AG09309 (cell line): Measurements from ENCODE around the gene FAM200B.
A peak's percentile ranks its signal among the peaks of the same experiment; 100 is the strongest.

ENCODE experiments used
- DNase-seq: peaks from one replicate; pipeline ENCODE4 v3.0.0-alpha.2; 2010; ENCODE audit warnings: low read depth
- H3K4me3 ChIP-seq: 2 replicates; pipeline ENCODE4 v1.5.1; 2011; ENCODE audit warnings: mild to moderate bottlenecking, low read depth, low read length, moderate library complexity; ENCODE audit not compliant: control insufficient read depth
- TF ChIP-seq, protein P1 (sequence below): IDR thresholded peaks from 2 replicates; pipeline ENCODE4 v1.5.1; 2011; ENCODE audit warnings: mild to moderate bottlenecking, low read depth, low read length, inconsistent platforms; ENCODE audit not compliant: insufficient read depth, control insufficient read depth; ENCODE audit errors: missing control alignments

Gene FAM200B

DNA sequence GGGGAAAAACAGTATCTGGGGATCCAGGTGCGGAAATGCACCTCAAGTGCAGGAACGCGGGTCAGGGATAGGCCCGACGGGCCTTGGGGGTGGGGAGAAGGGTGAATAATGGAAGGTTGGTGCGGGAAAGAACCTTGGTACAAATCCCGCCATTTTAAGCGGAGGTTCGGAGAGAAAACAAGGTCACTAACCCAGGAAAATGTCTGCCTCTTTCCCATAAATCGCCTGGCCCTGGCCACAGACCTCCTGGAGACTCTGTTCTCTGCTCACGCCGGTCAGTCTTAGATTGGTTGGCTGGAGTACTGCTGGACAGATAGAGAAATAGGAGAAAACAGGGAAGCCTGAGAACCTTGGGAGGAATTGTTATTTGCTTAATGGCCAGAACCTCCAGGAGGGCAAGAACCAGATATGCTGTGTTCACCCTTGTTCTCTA, 25.6 kb upstream of the FAM200B start:
- TF ChIP-seq, protein P1, sequence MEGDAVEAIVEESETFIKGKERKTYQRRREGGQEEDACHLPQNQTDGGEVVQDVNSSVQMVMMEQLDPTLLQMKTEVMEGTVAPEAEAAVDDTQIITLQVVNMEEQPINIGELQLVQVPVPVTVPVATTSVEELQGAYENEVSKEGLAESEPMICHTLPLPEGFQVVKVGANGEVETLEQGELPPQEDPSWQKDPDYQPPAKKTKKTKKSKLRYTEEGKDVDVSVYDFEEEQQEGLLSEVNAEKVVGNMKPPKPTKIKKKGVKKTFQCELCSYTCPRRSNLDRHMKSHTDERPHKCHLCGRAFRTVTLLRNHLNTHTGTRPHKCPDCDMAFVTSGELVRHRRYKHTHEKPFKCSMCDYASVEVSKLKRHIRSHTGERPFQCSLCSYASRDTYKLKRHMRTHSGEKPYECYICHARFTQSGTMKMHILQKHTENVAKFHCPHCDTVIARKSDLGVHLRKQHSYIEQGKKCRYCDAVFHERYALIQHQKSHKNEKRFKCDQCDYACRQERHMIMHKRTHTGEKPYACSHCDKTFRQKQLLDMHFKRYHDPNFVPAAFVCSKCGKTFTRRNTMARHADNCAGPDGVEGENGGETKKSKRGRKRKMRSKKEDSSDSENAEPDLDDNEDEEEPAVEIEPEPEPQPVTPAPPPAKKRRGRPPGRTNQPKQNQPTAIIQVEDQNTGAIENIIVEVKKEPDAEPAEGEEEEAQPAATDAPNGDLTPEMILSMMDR: no peak
- no peak for DNase-seq
- peak overlapping the region; percentile 51; the same call in 1 of the 2 replicates for H3K4me3 ChIP-seq

DNA sequence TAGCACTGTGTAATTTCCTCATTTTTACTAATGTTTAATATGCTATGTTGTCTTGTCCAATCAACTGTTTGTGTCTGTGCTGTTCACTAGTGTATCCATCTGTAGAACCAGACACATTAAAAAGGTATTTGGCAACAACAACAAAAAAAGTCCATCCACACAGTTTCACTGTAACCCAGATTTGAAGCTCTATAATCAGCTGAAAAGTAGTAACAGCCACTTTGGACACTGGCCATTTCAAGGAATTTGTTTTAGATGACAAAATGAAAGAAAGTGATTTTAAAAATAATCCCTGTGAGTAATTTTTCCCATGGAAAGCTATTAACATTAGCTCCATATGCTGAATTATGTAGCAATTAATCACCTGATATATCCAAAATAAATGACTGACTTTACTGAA, 24.3 kb upstream of the FAM200B start:
- TF ChIP-seq, protein P1: no peak
- H3K4me3 ChIP-seq: no peak overlapping the region
- DNase-seq: no peak

DNA sequence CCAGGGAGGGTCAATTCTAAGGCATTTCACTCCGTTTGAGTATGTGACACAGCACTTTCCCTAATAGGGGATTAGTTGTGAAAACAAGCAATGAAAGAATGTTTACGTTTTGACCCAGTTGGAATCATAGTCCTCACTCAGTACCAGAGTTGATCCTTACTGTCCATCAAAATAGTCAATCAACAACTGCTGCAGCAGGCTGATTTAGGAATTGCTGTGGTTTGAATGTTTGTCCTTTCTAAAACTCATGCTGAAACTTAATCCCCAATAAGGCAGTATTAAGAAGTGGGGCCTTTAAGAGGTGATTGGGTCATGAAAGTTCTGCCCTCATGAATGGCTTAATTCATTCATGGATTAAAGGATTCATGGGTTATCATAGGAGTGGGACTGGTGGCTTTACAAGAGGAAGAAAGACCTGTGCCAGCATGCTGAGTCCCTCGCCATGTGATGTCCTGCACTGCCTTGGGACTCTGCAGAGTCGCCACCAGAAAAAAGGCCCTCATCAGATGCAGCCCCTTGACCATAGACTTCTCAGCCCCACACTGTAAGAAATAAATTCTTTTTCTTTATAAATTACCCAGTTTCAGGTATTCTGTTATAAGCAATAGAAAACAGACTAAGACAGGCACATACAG, 23.4 kb upstream of the FAM200B start:
- TF ChIP-seq, protein P1: no peak
- DNase-seq: no peak
- no peak overlapping the region for H3K4me3 ChIP-seq

DNA sequence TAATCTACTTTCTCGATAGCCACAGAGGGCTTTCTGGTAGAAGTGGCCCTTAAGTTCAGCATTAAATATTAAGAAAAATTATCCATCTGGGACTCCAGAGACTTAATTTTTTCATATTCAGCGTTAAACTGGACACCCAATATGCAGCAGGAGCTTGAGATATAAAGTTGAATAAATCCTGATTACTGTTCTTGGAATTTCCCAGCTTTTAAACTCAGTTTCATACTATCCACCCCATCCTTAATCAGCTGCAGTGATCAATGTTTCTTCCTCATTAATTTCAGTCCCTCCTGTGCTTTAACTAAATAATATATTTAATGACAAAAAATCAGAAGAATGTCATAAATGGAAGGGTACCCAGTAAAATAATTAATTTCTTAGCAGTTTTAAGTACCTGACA, 22.8 kb upstream of the FAM200B start:
- TF ChIP-seq, protein P1: no peak
- no peak for DNase-seq
- H3K4me3 ChIP-seq: no peak overlapping the region

DNA sequence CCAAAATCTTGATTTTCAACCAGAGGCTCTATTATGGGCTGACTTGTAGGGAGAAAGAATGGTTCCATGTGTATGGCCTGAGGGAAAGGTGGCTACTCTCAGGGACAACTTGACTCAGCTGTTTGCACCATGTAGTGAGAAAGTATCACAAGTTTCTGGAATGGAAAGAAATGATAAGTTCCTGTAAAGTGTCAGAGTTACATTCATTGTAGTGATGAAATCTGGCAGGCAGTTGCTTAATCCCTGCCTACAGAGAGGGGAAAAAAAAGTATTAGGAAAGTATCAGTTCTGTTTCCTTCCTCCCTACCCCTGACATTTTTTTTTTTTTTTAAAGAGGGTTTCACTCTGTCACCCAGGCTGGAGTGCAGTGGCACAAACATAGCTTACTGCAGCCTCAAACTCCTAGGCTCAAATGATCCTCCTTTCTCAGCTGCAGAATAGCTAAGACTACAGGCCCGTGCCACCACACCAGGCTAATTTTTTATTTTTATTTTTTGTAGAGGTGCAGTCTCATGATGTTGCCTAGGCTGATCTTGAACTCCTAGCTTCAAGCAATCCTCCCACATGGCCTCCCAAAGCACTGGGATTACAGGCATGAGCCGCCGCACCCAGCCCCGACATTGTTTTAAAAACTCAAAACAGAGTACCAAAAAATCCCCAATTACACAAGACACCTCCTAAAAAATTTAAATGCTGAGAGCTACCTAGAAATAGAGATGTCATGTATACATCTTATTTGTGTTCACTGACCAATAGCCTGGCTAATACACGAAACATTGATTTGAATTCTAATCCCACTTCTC, 21.7 kb upstream of the FAM200B start:
- no peak overlapping the region for H3K4me3 ChIP-seq
- DNase-seq: peak; percentile 73
- TF ChIP-seq, protein P1: no peak

DNA sequence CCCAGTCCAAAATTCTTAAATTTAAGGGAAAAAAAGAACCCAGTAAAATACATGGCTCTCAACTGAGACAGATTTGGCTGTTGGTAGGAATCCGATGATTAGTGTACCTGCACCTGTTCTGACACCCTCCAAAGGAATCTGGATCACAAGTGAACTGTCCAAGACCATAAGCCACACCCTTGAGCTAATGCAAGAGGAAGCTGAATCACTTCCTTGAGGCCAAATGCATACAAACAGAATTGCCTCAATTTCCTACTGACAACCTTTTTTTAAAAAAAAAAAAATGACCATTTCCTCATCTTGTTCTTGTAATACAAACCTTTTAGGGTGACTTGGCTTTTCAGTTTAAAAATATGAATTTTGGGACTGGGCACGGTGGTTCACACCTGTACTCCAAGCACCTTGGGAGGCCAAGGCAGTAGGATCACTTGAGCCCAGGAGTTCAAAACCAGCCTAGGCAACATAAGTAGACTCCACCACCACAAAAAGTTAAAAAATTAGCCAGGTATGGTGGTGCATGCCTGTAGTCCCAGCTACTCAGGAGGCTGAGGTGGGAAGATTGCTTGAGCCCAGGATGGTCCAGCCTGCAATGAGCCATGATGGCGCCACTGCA, 15.8 kb upstream of the FAM200B start:
- DNase-seq: no peak
- H3K4me3 ChIP-seq: no peak overlapping the region
- TF ChIP-seq, protein P1: no peak
